ENCODE measurements around the gene MEIOB.
"Not testable (repeated sequence)": the region's sequence is repeated elsewhere in the genome, so short reads cannot be mapped to it uniquely, and the experiment has no call there.

The MEIOB gene

DNA sequence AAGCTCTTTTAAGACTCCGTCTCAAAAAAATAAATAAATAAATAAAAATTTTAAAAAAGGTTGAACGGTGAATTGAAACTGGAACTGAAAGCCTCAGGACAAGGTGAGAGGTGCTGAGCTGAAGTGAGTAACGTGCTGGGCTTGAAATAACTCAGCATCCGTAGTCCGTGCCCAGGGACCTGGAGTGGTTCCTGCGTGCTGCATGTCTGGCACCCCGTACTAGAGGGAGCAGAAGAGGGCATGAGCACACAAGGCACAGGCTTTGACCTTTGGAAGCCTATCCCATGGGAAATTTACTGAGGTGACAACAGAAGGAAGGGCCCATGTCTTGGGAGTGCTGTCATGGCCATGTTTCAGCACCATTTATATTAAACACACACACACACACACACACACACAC lies 4.5 kb upstream of the MEIOB start:
- no peak for DNase-seq (ENCODE audit: low spot score)

DNA sequence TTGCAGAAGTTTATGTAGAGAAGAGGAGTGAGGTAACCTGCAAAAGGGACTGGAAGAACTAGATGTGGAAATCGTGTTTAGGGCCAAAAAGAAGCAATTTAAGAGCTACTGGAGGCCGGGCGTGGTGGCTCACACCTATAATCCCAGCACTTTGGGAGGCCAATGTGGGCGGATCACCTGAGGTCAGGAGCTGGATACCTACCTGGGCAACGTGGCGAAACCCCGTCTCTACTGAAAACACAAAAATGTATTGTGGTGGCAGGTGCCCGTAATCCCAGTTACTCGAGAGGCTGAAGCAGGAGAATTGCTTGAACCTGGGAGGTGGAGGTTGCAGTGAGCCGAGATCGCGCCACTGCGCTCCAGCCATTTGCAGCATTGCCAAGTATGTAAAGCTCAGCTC lies 4.1 kb upstream of the MEIOB start:
- not testable (repeated sequence) for DNase-seq (ENCODE audit: low spot score)

DNA sequence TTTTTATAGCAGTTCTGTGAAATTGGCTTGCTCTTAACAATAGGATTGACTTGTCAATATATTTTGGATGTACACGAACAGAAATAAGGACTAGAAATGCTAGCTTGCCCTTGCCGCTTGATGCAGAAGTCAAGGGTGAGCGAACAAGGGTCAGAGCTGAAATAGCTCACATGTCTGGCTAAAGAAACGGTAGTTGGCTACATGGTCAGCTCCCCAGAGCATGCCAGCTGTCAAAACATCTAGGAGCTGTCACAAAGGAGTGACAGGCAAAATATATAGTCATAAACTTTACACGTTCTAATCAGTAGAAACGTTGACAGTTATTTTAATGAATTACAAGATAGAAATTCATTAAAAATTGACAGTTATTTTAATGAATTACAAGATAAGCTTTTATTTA lies 2.9 kb upstream of the MEIOB start:
- DNase-seq (ENCODE audit: low spot score): no peak

DNA sequence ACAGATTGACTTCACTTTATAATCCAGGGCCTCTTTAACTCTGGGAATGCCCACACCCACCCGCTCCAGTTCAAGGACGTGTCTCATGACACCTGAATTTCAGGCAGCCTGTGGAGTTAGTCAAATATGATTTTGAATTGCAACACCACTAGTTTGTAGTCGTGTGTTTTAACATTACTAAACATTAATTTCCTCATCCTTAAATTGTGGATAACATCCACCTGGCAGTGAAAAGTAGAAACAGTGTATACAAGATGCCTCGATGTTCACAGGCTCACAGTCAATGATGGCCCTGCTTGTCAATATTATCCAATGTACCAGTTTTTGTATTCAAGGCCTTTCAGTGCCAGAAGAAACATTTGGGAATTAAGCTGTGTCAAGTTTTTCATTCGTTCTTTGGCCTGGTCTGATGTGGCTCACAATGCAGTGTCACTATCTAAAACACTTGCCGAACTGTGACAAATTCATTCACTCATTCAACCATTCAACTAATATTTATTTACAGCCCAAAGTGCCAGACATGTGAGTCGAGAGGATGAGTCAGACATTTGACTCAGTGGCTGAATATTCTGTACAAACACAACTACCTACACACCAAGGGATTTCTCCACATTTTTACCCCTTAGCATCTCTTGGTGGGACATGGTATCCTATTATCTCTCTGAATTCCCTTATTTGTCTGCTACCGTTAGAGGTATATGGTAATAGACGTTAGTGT lies 1.4 kb downstream of the MEIOB start:
- DNase-seq (ENCODE audit: low spot score): peak; percentile 20

DNA sequence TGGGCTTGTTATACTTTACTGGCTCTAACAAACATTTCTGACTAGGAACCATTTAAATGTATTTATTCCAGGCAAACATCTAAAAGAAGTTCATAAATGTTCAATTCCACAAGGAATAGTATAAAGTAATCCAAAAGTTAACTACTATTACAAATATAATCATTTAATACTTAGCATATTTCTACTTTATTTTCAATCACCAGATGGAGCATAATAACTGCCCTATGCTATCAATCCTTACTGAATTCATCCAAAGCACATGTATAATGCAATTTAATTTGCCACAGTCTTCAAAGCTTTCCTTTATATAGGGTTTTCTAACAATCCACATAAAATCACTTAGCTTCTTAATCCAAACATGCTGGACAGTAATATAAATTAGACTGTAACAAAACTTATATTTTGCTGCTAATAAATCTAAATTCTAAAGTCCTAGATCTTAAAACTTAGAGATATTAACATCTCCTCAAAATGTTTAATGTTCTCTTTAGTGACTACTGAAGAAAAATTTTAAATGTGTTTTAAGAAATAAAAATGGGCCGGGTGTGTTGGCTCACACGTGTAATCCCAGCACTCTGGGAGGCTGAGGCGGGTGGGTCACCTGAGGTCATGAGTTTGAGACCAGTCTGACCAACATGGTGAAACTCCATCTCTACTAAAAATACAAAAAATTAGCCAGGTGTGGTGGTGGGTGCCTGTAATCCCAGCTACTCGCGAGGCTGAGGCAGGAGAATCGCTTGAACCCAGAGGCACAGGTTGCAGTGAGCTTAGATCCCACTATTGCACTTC lies 5.9 kb downstream of the MEIOB start:
- DNase-seq (ENCODE audit: low spot score): no peak

DNA sequence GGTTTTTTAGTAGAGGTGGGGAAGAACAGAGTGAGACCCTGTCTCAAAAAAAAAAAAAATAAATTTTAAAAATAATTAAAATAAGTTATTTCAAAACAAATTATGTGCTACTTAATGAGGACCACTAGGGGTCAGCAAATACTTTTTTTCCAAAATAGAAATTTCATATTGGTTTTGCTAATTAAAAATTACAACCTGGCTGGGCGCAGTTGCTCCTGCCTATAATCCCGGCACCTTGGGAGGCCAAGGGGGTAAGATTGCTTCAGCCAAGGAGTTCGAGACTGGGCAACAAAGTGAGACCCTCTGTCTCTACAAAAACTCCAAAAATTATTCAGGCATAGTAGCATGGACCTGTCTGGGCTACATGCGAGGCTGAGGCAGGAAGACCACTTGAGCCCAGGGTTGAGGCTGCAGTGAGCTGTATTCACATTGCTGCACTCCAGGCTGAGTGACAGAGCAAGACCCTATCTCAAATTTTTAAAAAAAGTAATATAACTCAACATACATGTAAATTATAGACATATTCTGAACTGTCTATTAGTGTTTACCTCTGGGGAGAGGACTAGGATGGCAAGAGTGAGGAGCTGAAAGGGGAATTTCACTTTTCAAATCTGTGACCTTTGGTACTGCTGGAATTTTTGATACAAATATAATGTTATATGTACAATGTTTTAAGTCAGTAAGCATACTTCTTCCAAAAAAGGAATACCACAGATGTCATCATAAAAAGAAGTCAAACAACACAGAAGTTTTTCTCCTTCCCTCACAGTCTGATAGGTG lies 8.1 kb downstream of the MEIOB start:
- DNase-seq (ENCODE audit: low spot score): peak; percentile 12

DNA sequence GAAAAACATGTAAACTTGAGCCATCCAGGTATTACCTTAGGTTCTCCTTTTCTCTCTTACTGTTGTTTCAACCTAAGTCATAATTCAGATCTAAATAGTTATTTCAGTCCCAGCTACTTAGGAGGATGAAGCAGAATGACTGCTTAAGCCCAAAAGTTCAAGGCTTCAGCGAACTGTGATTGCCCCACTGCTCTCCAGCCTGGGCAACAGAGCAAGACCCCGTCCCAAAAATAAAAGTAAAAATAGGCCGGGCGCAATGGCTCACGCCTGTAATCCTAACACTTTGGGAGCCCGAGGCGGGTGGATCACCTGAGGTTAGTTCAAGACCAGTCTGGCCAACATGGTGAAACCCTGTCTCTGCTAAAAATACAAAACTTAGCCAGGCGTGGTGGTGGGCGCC lies 9.6 kb downstream of the MEIOB start:
- DNase-seq (ENCODE audit: low spot score): no peak

DNA sequence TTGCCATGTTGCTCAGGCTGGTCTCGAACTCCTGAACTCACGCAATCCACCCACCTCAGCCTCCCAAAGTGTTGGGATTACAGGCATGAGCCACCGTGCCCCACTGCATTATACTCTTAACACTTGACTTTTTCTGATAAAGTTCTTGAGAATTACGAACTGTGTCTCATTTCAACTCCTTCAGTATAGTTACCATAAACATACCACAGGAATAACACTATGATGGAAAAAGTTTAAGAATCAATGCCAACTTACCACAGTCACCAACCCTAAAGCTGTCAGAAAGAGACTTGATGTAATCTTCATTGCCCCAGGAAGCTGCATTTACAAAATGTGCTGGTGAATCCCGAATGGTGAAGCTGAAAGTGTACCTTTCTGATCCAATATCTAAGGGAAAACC lies 10.2 kb downstream of the MEIOB start:
- DNase-seq (ENCODE audit: low spot score): no peak

DNA sequence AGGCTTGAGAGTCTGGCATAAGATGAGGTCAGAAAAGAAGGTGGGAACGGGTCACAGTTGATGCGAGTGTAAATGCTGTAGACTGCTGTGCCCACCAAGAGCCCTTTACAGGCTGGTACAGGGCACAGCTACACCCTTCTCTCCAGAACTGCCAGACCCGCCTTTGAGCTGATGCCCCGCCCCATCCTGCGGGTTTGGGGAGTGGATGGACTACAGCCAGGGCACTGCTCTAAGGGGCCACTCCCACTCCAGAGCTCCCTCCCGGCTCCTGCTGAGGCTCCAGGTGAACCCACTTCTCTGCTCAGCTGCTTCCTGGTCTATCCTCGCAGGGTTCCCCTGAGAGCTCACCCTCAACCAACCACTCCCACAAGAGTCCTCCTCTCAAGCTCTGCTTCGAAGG lies 12.3 kb downstream of the MEIOB start:
- DNase-seq (ENCODE audit: low spot score): no peak

DNA sequence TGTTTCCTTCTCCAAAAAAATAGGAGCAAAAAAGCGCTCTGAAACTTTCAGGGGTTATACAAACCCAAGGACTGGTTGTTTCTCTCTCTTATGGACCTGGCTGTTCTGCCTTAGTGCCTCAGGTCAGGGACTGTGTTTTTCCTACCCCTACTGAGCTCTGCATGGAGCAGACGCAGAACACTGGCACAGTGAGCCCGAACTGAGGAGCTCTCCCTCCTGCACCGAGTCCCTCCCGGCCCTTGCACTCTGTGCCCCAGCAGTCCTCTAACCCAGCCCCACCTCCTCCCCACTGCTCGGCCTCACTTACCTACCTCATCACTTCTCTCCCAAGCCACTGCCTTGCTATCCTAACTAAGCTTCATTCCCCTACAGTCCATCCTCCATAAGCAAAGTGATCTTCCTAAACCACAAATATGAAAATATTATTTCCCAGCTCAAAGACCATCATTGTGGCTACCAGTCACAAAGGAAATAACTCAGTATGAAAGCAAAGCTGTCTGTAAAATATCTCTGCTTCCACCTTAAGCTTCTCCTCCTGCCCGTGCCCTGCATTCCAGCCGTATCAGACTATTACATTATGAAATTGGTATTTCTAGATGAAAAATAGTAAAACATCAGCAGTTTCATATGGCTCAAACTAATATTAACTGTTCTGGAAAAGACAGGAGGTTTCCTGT lies 13.6 kb downstream of the MEIOB start:
- no peak for DNase-seq (ENCODE audit: low spot score)

DNA sequence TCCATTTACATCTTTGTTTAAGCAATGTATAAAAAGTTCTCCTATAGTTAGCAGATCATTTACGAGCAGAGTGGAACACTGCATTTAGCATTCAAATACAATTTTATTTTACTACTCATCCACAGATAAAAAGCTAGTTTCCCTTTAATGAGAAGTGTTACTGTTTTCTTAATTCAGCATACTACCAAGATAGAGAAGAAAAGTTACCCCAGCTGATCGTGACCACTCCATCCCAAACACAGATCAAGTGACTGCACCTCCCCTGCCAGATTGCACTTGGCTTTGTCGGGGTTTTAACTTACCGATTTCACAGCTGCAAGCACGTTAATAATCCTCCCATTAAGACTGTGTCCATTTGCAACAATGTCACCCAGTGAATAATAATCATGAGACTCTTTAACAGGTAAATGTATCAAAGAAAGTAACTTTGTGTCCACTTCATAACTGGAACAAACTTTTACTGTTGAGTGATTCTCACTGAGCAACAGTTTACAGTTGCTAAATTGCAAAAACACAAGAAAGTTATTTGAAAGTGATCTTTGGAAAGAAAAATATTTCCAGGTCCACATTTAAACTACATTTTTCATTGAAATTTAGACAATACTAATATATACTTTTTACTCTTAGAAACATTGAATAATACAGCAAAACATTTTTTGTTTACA lies 14.4 kb downstream of the MEIOB start:
- DNase-seq (ENCODE audit: low spot score): no peak

DNA sequence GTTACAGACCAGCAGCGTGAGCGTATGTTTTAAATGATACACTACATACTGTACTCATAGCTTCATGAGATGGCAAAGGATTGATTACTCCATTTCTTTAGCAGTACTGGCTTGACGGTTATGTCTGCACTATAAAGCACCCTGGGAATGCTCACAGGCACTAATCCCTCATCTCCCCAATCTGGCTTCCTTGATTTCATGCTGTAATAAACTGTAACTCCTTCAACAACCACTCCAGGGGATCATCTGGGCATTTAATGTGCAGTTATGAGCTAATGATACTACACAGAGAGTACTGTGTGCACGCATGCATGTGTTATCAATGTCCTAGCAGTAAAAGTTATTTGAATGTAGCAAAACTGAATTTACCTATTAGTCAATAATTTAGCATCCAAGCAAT lies 20.2 kb downstream of the MEIOB start:
- no peak for DNase-seq (ENCODE audit: low spot score)

DNA sequence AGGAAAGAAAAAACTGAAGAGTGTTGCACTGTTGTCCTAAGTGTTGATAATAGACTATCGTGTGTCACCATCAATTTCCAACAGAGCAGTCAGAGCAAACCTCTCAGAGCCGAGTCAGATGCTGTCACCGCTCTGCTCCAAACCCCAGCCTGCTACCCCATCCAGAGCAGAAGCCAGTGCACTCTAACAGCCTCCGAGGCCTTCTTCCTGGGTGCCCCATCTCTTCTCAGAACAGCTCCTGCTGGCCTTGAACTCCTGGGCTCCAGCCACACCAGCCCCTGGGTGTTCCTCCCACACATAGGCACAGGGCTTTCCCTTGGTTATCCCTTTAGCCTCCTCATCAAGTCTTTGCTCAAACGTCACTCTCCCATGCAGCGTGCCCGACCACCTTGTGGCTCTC lies 21.0 kb downstream of the MEIOB start:
- DNase-seq (ENCODE audit: low spot score): no peak

DNA sequence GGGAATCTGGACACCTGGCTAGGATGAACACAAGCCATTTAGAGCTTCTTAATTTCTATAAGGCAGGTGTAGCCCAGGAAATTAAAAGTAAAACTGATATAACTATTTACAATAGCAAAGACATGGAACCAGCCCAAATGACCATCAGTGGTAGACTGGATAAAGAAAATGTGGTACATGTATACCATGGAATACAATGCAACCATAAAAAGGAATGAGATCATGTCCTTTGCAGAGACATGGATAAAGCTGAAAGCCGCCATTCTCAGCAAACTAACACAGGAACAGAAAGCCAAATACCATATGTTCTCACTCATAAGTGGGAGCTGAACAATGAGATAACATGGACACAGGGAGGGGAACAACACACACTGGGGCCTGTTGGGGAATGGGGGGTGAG lies 25.5 kb downstream of the MEIOB start:
- DNase-seq (ENCODE audit: low spot score): no peak

DNA sequence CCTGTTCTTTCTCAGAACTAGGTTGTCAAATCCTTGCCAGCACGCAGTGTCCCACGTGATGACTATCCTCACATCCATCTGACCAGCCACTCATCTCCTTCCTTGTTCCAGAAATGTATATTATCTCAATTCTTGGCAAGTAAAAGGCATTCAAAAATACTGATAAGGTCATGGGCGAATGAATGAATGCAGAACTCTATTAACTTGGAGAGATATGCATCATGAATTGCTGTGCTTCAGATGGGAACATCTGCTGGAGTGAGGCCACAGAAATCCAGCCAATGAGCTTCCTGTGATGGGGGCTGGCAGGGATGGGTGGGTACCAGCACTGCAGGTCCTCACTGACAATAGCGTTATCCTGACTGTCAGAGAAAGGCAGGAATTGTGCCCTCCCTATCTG lies 26.0 kb downstream of the MEIOB start:
- DNase-seq (ENCODE audit: low spot score): no peak

DNA sequence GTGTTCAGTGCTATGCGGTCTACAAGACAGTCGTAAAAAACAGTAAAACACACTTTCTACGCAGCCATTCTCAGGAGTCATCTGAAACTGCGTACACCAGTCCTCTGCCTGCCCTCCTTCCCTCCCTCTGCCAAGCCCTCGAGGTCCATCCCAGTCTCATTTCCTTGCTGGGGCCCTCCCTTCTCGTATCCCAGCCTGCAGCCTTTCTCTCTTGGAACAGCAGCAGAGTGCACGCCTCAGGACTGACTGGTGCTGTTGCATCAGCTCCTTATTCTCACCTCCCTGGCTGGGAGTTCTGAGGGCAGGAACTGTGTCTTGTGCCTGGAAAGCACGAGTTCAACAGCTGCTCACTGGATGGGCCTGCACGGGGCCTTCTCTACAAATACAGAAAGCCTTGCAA lies 32.4 kb downstream of the MEIOB start:
- no peak for DNase-seq (ENCODE audit: low spot score)

DNA sequence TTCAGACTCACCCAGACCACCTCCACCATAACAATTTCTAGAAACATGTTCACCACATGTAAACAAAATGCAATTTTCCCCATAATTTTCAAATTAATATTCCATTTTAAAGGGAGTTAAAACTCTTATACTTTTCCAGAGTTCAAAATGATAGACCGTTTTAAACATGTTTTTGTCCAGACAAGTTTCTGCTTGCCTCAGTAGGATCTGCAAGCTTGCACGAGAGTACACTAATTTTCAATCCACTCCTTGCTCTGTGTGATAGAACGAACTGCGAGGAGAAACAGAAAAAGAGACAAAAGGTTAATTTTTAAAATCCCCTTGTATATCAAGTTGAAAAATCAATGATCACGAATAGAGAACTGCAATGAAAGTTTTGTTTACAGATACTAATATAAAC lies 37.9 kb downstream of the MEIOB start:
- DNase-seq (ENCODE audit: low spot score): no peak

DNA sequence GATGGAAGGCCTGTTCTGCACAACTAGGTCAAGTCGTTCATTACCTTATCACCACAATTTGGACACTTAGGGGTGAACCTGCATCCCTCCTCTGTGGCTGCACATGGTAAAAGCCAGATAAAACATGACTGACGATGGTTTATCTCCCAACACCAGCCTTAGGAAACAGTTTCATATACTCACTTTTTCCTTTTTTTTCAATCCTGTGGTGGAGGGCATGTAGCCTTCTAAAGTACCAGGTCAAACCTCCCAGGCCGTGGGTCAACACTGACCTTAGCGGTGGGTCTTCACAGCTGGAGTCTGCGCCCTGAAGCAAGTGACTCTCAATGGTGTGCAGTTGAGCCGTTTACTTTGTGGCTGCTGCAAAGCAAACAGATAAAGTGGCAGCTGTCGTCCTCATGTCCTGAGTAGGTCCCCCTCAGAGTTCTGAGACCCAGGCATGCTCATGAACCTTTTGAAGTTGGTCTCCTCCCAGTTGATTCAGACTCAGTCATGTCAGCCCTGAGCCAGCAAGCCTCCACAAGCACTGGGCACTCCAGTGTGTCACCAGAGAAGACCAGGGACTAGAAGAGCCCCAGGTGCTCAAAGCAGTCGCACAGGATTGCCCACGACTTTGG lies 39.0 kb downstream of the MEIOB start:
- DNase-seq (ENCODE audit: low spot score): no peak

DNA sequence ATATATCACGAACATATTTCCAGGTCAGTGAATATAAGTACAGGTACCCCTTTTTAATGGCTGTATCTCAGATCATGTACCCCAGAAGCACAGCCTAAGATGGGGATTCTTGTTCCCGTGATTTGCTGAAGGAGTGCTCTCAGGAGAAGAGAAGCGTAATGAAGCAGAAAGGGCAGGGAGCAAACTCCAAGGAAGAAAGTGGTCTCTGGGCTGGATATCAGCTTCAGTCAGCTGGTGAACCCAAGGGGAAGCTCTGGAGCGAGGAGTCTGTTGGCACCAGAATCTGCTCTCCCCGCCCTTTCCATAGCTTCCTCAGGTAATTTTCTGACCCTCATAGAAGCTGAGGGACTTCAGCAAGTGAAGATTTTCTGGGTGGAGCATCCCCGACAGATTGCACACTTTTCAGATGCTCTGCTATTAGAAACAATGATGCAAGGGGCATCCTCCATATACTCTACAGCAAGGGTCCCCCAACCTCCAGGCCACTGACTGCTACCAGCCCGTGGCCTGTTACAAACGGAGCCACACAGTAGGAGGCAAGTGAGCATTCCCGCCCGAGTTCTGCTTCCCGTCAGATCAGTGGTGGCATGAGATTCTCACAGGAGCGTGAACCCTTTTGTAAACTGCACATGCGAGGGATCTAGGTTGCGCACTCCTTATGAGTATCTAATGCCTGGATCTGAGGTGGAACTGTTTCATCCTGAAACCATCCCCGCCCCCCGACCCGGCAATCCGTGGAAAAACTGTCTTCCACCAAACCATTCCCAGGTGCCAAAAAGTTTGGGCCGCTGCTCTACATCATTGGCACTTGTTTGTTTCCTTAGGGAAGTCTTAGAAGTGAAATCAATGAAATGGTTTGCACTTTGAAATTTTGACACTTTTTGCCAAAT lies 40.5 kb downstream of the MEIOB start:
- DNase-seq (ENCODE audit: low spot score): no peak

DNA sequence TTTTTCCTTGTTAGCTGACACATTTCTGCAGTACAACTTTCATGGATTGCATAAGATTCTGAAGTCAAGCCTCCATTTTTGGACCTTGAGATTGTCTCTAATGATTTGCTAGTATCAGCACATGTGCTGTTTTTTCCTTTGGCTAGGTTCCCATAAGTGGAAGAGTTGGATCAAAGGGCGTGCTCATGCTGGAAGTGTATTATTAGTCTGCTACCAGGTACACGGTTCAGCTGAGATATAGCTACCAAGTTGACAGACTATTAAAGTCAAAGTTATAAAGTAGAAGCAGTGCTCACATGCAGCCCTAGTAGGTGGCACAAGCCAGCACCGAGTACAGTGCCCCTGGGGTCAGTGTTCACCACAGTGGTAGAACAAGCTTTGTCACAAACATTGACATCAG lies 41.8 kb downstream of the MEIOB start:
- no peak for DNase-seq (ENCODE audit: low spot score)
